ENCODE results near the gene MID1.

GRCh38 chrX:10600479-10600878, 19.9 kb downstream of the MID1 start:
- TF ChIP-seq CTCF (IDR thresholded peaks at IDR 0.05) = no peak
- TF ChIP-seq EP300 (IDR thresholded peaks at IDR 0.05) = no peak
- no peak for TF ChIP-seq POLR2A (IDR thresholded peaks at IDR 0.05)
